ENCODE results near the gene PGLYRP3.

- no peak for TF ChIP-seq FOXP4 (CRISPR knock-in tag; IDR thresholded peaks at IDR 0.05)
- no peak for TF ChIP-seq NFRKB (IDR thresholded peaks at IDR 0.05)
- TF ChIP-seq TCF7L2 (IDR thresholded peaks at IDR 0.05; ENCODE audit: low read depth, low read length), result no peak
- no peak for TF ChIP-seq REPIN1 (CRISPR knock-in tag; IDR thresholded peaks at IDR 0.05; ENCODE audit: borderline replicate concordance, low read depth)
- no peak for TF ChIP-seq MZF1 (CRISPR knock-in tag; IDR thresholded peaks at IDR 0.05; ENCODE audit: borderline replicate concordance)
- TF ChIP-seq ZNF350 (CRISPR knock-in tag; IDR thresholded peaks at IDR 0.05; ENCODE audit: borderline replicate concordance, low read depth), result no peak
- TF ChIP-seq DZIP1 (CRISPR knock-in tag; IDR thresholded peaks at IDR 0.05), result no peak
- no peak for TF ChIP-seq ZNF281 (CRISPR knock-in tag; IDR thresholded peaks at IDR 0.05; ENCODE audit: borderline replicate concordance)
- no peak for TF ChIP-seq GABPB1 (CRISPR knock-in tag; IDR thresholded peaks at IDR 0.05)
- TF ChIP-seq ZNF766 (CRISPR knock-in tag; IDR thresholded peaks at IDR 0.05; ENCODE audit: borderline replicate concordance), result no peak
- TF ChIP-seq ZNF558 (CRISPR knock-in tag; IDR thresholded peaks at IDR 0.05; ENCODE audit: borderline replicate concordance), result no peak
- no peak for TF ChIP-seq TAF1 (CRISPR knock-in tag; IDR thresholded peaks at IDR 0.05)
- no peak for TF ChIP-seq JUND (CRISPR knock-in tag; IDR thresholded peaks at IDR 0.05)
These were observed 19.8 kb downstream of the PGLYRP3 start for GRCh38 chr1:153292740-153293479.
